Esophagus (tissue), 2 donors: ENCODE results near the gene IL17REL. TPM values are rescaled to one million over a fixed set of nuclear protein-coding genes. Genes with fewer than 3 reads are reported as not detected.

Source experiments
- H3K27ac ChIP-seq, 2 donors: one replicate each; pipeline ENCODE4 v1.5.1; 2013; ENCODE audit warnings: low read depth in 2 of 2, mild to moderate bottlenecking in 2 of 2, inconsistent platforms in 1 of 2, low read length in 1 of 2, moderate library complexity in 1 of 2
- H3K27me3 ChIP-seq, 2 donors: one replicate each; pipeline ENCODE4 v1.6.1; 2013; ENCODE audit warnings: low read length in 2 of 2, control low read depth in 1 of 2, mild to moderate bottlenecking in 1 of 2; ENCODE audit not compliant: insufficient read depth in 2 of 2, control insufficient read depth in 1 of 2
- H3K36me3 ChIP-seq, 2 donors: one replicate each; pipeline ENCODE4 v1.6.1; 2013; ENCODE audit warnings: low read length in 1 of 2; ENCODE audit not compliant: control insufficient read depth in 2 of 2, insufficient read depth in 2 of 2
- H3K4me1 ChIP-seq, 2 donors: one replicate each; pipeline ENCODE4 v1.6.1; 2013; ENCODE audit warnings: low read length in 1 of 2; ENCODE audit not compliant: control insufficient read depth in 2 of 2, insufficient read depth in 2 of 2
- H3K4me3 ChIP-seq, 2 donors: one replicate each; pipeline ENCODE4 v1.5.1; 2013; ENCODE audit warnings: low read length in 2 of 2, mild to moderate bottlenecking in 2 of 2, low read depth in 1 of 2, moderate library complexity in 1 of 2
- H3K9me3 ChIP-seq, 2 donors: one replicate each; pipeline ENCODE4 v1.6.1; 2013; ENCODE audit warnings: mild to moderate bottlenecking in 2 of 2, low read depth in 1 of 2, low read length in 1 of 2, moderate library complexity in 1 of 2; ENCODE audit not compliant: control insufficient read depth in 2 of 2, insufficient read depth in 1 of 2
- WGBS, 2 donors: extraction: QIAGEN DNeasy Blood & Tissue Kit; methylation state at CpG; one replicate each; pipeline ENCODE4 v1.1.7; 2013; 5-methylcytosine and 5-hydroxymethylcytosine counted together
- polyA plus RNA-seq, 2 donors: library from polyadenylated mRNA; stranded (reverse); fragments of 200-250 nt; gene quantifications; one replicate each; pipeline ENCODE4 v1.2.3, GENCODE V29; 2013
- donor health status: healthy with polysubstance abuse.
- donor health status: Bipolar disorder and iron deficiency.

The IL17REL gene
- polyA plus RNA-seq, 2 donors, result not detected

DNA sequence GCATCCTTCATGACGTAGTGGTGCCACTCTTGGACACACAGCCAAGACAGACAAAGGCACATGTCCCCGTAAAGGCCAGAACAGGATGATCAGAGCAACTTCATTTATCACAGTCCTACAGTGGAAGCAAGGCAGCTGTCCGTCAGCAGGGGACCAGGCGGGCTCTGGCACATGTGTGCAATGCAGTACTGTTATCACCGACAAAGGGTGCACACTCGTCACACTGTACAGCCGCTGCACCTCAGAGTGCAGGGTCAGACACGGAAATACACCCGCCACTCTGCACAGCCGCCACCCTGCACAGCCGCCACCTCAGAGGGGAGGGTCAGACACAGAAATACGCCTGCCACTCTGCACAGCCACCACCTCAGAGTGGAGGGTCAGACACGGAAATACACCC lies 13.4 kb upstream of the IL17REL start:
- H3K4me3 ChIP-seq, result no peak overlapping the region
- peaks cover 2% of the 10 kb centered on the region in 2 donors for H3K4me1 ChIP-seq
- peaks cover 2 to 3% of the 10 kb centered on the region in 2 donors for H3K27me3 ChIP-seq
- WGBS, 2 donors, result 67 to 75% methylated on average over 13 of the region's 13 CpGs
- H3K9me3 ChIP-seq, result peaks cover 0 to 3% of the 10 kb centered on the region in 2 donors
- H3K36me3 ChIP-seq, result no peaks in the 10 kb centered on the region
- no peak overlapping the region for H3K27ac ChIP-seq

DNA sequence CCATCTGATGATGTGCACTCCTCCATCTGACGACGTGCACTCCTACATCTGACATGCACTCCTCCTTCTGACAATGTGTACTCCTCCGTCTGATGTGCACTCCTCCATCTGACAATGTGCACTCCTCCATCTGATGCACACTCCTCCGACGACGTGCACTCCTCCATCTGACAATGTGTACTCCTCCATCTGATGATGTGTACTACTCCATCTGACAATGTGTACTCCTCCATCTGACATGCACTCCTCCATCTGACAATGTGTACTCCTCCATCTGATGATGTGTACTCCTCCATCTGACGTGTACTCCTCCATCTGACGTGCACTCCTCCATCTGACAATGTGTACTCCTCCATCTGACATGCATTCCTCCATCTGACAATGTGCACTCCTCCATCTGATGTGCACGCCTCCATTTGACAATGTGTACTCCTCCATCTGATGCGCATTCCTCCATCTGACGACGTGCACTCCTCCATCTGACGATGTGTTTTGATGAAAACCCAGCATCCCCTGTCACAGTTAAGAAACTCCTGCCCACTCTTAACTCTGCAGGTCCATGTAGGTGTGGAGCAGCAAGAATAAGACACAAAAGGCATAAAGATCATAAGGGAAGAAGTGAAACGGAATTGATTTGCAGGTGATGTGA lies 9.7 kb upstream of the IL17REL start:
- WGBS, 2 donors, result 87 to 88% methylated on average over 14 of the region's 14 CpGs
- H3K9me3 ChIP-seq, result peaks cover 0 to 13% of the 10 kb centered on the region in 2 donors
- peaks cover 2 to 3% of the 10 kb centered on the region in 2 donors for H3K27me3 ChIP-seq
- H3K4me3 ChIP-seq, result no peak overlapping the region
- H3K27ac ChIP-seq, result no peak overlapping the region
- H3K36me3 ChIP-seq, result no peaks in the 10 kb centered on the region
- no peaks in the 10 kb centered on the region for H3K4me1 ChIP-seq

- H3K27ac ChIP-seq, result no peak overlapping the region
- H3K4me3 ChIP-seq, result no peak overlapping the region
- peaks cover 0 to 5% of the 10 kb centered on the region in 2 donors for H3K27me3 ChIP-seq
- H3K9me3 ChIP-seq, result peaks cover 0 to 13% of the 10 kb centered on the region in 2 donors
- H3K4me1 ChIP-seq, result peaks cover 0 to 4% of the 10 kb centered on the region in 2 donors
- no peaks in the 10 kb centered on the region for H3K36me3 ChIP-seq
- 92 to 93% methylated on average over 15 of the region's 15 CpGs for WGBS, 2 donors
Observed at GRCh38 chr22:50020606-50021005, 8.0 kb upstream of the IL17REL start.

GRCh38 chr22:50019316-50019715 lies 6.8 kb upstream of the IL17REL start:
- Histone ChIP-seq H3K9me3 (peaks cover 0 to 13% of the 10 kb centered on the region in 2 donors), H3K4me3 (no peak overlapping the region), H3K27ac (no peak overlapping the region), H3K27me3 (peaks cover 3 to 5% of the 10 kb centered on the region in 2 donors), H3K4me1 (peaks cover 6 to 9% of the 10 kb centered on the region in 2 donors), H3K36me3 (no peaks in the 10 kb centered on the region)
- WGBS, 2 donors, result 64 to 67% methylated on average over 3 of the region's 3 CpGs

GRCh38 chr22:50018608-50019285 lies 6.2 kb upstream of the IL17REL start:
- Histone ChIP-seq H3K27me3 (peaks cover 3 to 9% of the 10 kb centered on the region in 2 donors), H3K4me3 (no peak overlapping the region)
- WGBS, 2 donors, result 54 to 60% methylated on average over 11 of the region's 11 CpGs

DNA sequence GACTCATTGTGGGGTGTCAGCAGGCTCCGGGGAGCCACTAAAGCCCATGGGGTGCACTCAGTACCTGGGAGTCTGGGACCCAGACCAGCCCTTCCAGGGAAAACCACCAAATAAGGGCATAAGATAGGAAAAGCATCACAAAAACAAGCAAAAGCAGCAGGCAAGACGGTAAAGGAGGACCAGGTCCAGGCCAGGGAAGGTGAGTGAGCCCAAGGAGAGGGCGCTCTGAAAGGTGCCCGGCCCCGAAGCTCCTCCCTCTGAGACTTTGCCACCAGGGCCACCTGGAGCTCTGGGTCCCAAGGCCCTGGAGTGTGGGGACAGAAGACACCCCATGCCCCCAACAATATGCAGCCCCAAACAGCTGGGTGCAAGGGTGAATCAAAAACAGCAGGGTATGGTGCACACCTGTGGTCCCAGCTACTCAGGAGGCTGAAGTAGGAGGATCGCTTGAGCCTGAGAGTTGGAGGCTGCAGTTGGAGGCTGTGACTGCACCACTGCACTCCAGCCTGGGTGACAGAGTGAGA lies 5.2 kb upstream of the IL17REL start:
- peaks cover 3 to 9% of the 10 kb centered on the region in 2 donors for H3K27me3 ChIP-seq
- 88 to 94% methylated on average over 6 of the region's 6 CpGs for WGBS, 2 donors
- H3K36me3 ChIP-seq, result no peaks in the 10 kb centered on the region
- H3K4me3 ChIP-seq, result no peak overlapping the region
- H3K9me3 ChIP-seq, result peaks cover 0 to 13% of the 10 kb centered on the region in 2 donors
- H3K4me1 ChIP-seq, result peaks cover 6 to 12% of the 10 kb centered on the region in 2 donors
- no peak overlapping the region for H3K27ac ChIP-seq

More at GRCh38 chr22:50018608-50019285, 6.2 kb upstream of the IL17REL start:
- H3K4me1 ChIP-seq, result peaks cover 6 to 12% of the 10 kb centered on the region in 2 donors
- peaks cover 0 to 13% of the 10 kb centered on the region in 2 donors for H3K9me3 ChIP-seq
- H3K27ac ChIP-seq, result no peak overlapping the region
- H3K36me3 ChIP-seq, result no peaks in the 10 kb centered on the region

DNA sequence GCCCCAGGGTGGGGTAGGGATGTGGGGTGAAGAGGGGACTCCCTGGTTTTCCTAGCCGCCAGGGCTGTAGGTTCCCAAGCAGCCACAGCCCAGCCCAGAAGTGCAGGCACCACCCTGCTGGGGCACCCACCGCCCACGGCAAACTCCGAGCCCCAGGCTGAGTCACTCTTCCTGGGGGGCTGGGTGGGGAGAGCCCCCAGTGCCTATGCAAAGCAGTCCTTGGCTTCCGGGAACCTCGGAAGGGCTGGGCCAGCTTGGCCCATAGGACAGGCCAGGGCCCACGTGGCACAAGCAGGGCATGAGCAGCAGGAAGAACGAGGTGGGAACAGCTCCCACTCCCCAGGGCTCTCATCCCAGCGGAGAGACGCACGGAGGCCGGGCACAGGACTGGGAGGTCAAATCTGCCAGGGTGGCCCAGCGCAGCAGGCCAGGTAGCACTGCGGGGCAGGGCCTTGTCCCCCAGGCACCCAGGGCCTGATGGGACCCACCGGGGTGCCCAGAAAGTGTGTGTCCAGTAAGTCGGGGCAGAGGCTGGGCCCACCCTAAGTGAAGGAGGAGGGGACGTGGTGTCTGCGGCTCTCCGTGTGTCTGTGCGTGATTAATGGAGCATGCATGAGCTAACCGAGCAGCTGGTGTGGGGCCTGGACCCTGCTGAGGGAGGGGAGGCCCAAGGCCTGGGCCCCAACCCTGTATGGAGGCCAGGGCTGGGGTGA lies 4.6 kb upstream of the IL17REL start:
- peaks cover 0 to 13% of the 10 kb centered on the region in 2 donors for H3K9me3 ChIP-seq
- no peak overlapping the region for H3K27ac ChIP-seq
- peaks cover 6 to 12% of the 10 kb centered on the region in 2 donors for H3K4me1 ChIP-seq
- WGBS, 2 donors, result 63 to 64% methylated on average over 21 of the region's 21 CpGs
- H3K36me3 ChIP-seq, result no peaks in the 10 kb centered on the region
- H3K27me3 ChIP-seq, result peaks cover 3 to 12% of the 10 kb centered on the region in 2 donors
- H3K4me3 ChIP-seq, result no peak overlapping the region

GRCh38 chr22:50016308-50016987 lies 3.9 kb upstream of the IL17REL start:
- Histone ChIP-seq H3K4me1 (peaks cover 6 to 12% of the 10 kb centered on the region in 2 donors), H3K27me3 (peaks cover 3 to 13% of the 10 kb centered on the region in 2 donors), H3K9me3 (peaks cover 0 to 13% of the 10 kb centered on the region in 2 donors), H3K36me3 (no peaks in the 10 kb centered on the region), H3K4me3 (no peak overlapping the region), H3K27ac (no peak overlapping the region)
- 79 to 82% methylated on average over 20 of the region's 20 CpGs for WGBS, 2 donors
